Measurements from ENCODE around the gene RICTOR.
A peak's percentile ranks its signal among the peaks of the same experiment; 100 is the strongest.

- peak; percentile 93 for TF ChIP-seq CTCF (conservative IDR thresholded peaks at IDR 0.05)
- TF ChIP-seq ZFX (IDR thresholded peaks at IDR 0.05), result no peak
Measured at GRCh38 chr5:39080597-39081204, 6.5 kb upstream of the RICTOR start.

Data from C4-2B (cell line).